Hindlimb muscle (tissue), 1 donor: ENCODE results near the gene CLEC2A. TPM values are rescaled to one million over a fixed set of nuclear protein-coding genes. Genes with fewer than 3 reads are reported as not detected.

Source experiments
- DNase-seq: peaks from one replicate; pipeline ENCODE4 v3.0.0-alpha.2; 2013
- polyA plus RNA-seq: library from polyadenylated mRNA; unstranded; fragments of 120-200 nt; gene quantifications from one replicate; pipeline ENCODE4 v1.2.1, GENCODE V29; 2013; ENCODE audit not compliant: insufficient read length

The CLEC2A gene
- polyA plus RNA-seq, 1 donor, result not detected

GRCh38 chr12:9933958-9934357 lies 1.8 kb upstream of the CLEC2A start:
- DNase-seq, result no peak

- no peak for DNase-seq
Observed at GRCh38 chr12:9931245-9931644, 925 bp downstream of the CLEC2A start.

GRCh38 chr12:9928607-9929006 lies 3.6 kb downstream of the CLEC2A start:
- no peak for DNase-seq

- DNase-seq, result no peak
Observed at GRCh38 chr12:9926876-9927275, 5.3 kb downstream of the CLEC2A start.

- no peak for DNase-seq
Observed at GRCh38 chr12:9925705-9926393, 6.3 kb downstream of the CLEC2A start.

GRCh38 chr12:9922429-9922828 lies 9.7 kb downstream of the CLEC2A start:
- DNase-seq, result no peak

GRCh38 chr12:9920451-9920850 lies 11.7 kb downstream of the CLEC2A start:
- no peak for DNase-seq

- DNase-seq, result no peak
Observed at GRCh38 chr12:9919443-9919842, 12.7 kb downstream of the CLEC2A start.

GRCh38 chr12:9911708-9912107 lies 20.5 kb downstream of the CLEC2A start:
- DNase-seq, result no peak

GRCh38 chr12:9910716-9911421 lies 21.3 kb downstream of the CLEC2A start:
- no peak for DNase-seq

GRCh38 chr12:9909724-9910123 lies 22.4 kb downstream of the CLEC2A start:
- no peak for DNase-seq

- DNase-seq, result no peak
Observed at GRCh38 chr12:9908350-9908749, 23.8 kb downstream of the CLEC2A start.

GRCh38 chr12:9907769-9908168 lies 24.4 kb downstream of the CLEC2A start:
- DNase-seq, result no peak

- no peak for DNase-seq
Observed at GRCh38 chr12:9906873-9907272, 25.3 kb downstream of the CLEC2A start.

- no peak for DNase-seq
Observed at GRCh38 chr12:9902539-9903228, 29.5 kb downstream of the CLEC2A start.

- DNase-seq, result no peak
Observed at GRCh38 chr12:9900930-9901329, 31.2 kb downstream of the CLEC2A start.

GRCh38 chr12:9899209-9899608 lies 33.0 kb downstream of the CLEC2A start:
- DNase-seq, result no peak

- DNase-seq, result no peak
Observed at GRCh38 chr12:9897535-9897934, 34.6 kb downstream of the CLEC2A start.

- DNase-seq, result no peak
Observed at GRCh38 chr12:9895215-9895971, 36.8 kb downstream of the CLEC2A start.

- DNase-seq, result no peak
Observed at GRCh38 chr12:9888665-9889273, 43.4 kb downstream of the CLEC2A start.

- DNase-seq, result no peak
Observed at GRCh38 chr12:9883175-9883574, 49.0 kb downstream of the CLEC2A start.

GRCh38 chr12:9881988-9882387 lies 50.2 kb downstream of the CLEC2A start:
- no peak for DNase-seq

- no peak for DNase-seq
Observed at GRCh38 chr12:9881246-9881645, 50.9 kb downstream of the CLEC2A start, which contains the start of gene KLRF2. Gene KLRF2 (plus strand): TSS chr12:9881489. CDS start chr12:9881596, 107 bp downstream.
